Amygdala (tissue), 56 donors: ENCODE results near the gene CASP3.
"Not testable (repeated sequence)": the region's sequence is repeated elsewhere in the genome, so short reads cannot be mapped to it uniquely, and the experiment has no call there.

Source experiments
- DNase-seq, 56 donors: peaks; one replicate each; lab custom pipeline; 2025; lab: John Stamatoyannopoulos, UW

Gene CASP3

DNA sequence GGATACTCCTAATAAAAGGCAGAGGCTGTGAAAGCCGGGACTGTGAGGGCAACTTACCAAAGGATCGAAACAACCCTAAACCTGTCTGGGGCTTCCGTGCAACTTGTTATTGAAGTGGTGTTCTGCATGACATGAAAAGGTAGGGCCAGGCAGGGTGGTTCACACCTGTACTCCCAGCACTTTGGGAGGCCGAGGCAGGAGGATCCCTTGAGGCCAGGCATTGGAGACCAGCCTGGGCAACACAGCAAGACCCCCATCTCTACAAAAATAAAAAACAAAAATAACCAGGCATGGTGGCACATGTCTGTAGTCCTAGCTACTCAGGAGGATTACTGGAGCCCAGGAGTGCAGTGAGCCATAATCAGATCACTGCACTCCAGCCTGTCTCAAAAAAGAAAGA is 12.3 kb downstream of the CASP3 start:
- DNase-seq = no peak

DNA sequence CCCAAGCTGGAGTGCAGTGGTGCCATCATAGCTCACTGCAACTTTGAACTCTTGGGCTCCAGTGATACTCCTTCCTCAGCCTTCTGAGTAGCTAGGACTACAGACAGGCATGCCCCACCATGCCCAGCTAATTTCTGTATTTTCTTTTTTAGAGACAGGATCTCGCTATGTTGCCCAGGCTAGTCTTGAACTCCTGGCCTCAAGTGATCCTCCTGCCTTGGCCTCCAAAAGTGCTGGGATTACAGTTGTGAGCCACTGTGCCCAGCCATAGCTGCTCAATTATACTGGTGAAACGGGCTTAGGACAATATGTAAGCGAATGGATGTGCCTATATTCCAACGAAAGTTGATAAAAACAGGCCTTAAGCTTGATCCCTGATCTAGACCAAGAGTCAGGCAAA is 13.1 kb downstream of the CASP3 start:
- DNase-seq = no peak

DNA sequence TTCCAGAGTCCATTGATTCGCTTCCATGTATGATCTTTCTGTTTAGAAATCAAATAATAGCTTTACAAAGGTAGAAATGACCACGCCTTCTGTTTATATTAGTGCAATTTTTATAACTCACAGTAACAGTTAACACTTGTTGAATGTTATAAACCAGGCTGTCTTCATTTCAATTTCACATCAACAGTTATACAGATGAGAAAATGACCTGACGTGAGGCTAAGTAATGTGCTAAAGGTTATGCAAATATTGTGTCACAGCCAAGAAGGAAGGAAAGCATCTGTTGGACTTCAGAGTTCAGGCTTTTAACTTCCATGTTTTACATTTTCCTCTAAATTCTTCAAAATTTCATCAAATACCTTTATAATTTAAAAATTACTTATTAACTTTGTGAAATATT is 13.9 kb downstream of the CASP3 start:
- DNase-seq = no peak

DNA sequence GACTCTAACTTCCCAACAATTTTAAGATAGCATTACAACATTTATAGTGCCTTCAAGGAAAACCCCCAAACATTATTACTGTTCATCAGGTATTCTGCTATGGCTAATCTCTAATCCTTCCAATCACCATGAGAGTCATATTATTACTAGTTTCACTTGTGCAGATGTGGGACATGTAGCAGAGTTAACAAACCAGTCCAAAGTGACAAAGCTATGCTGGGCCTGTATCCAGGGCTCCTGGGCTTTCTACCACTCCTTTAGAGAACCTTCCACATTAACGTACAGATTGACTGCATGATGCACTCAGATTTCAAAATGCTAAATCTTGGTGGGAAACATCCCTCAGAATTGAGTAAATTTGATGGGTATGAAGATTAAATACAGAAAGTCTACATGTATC is 16.4 kb downstream of the CASP3 start:
- no peak for DNase-seq

DNA sequence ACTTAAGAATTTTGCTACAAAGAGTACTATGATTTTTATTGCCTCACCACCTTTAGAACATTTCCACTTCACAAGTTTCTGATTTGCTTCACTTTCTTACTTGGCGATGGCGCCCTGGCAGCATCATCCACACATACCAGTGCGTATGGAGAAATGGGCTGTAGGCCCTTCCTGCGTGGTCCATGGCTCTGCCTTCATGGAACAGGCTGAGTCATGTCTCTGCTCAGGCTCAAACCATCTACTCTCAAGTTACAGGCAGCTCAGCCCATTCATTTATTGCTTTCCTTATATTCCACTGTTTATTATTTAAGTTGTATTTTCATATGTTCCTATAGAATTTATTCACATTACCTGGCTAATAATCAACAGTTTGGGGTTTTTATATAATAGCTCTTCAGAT is 21.1 kb downstream of the CASP3 start:
- DNase-seq = no peak

DNA sequence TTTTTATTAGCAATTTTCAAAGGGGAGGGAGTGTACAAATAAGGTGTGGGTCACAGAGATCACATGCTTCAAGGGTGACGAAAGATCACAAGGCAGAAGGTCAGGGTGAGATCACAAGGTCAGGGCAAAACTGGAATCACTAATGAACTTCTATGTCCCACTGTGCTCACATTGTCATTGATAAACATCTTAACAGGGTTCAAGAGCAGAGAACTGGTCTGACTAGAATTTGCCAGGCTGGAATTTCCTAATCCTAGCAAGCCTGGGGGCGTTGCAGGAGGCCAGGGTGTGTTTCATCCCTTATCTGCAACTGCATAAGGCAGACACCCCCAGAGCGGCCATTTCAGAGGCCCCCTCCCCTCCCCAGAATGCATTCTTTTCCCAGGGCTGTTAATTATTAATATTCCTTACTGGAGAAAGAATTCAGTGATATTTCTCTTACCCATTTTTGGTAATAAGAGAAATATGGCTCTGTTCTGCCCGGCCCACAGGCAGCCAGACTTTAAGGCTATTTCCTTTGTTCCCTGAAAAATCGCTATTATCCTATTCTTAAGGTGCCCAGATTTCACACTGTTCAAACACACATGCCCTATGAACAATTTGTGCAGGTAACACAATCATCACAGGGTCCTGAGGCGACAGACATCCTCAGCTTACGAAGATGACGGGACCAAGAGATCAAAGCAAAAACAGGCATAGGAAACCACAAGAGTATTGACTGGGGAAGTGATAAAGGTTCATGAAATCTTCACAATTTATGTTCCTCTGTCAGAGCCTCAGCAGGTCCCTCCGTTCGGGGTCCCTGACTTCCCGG is 23.3 kb downstream of the CASP3 start:
- DNase-seq = not testable (repeated sequence)

DNA sequence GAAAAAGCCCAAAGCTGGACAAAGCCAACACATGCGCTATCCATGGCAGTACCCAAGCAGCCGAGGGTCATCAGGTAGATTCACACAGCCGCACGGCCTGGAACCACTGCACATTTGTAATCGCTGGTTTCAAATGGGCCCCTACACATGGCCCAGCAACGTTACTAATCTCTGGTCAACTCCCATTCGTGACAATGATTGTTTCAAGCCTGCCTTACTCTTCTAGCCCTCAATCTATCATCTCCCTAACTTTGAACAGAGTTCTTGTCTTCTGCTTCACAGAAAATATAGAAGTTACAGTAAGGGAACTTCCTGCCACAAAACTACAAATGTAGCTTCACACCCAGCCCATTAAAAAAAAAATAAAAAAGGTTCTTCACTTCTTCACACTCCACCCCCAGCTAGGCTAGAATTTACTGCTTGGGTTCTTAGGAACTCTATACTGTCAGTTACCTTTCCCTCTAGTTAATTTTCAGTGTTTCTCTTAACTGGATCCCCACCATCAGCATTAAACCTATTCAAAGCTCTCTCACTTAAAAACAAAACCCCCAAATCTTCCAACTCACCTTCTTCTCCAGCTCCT is 24.2 kb downstream of the CASP3 start:
- no peak for DNase-seq

DNA sequence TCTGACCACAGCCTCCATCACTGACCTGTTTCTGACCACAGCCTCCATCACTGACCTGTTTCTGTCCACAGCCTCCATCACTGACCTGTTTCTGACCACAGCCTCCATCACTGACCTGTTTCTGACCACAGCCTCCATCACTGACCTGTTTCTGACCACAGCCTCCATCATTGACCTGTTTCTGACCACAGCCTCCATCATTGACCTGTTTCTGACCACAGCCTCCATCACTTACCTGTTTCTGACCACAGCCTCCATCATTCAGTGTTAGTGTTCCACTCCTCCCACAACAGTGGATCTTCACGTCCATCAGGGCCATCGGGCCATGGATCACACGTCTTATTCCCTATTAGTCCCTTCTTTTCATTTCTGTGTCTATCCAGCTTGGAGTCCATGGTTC is 24.7 kb downstream of the CASP3 start:
- not testable (repeated sequence) for DNase-seq

DNA sequence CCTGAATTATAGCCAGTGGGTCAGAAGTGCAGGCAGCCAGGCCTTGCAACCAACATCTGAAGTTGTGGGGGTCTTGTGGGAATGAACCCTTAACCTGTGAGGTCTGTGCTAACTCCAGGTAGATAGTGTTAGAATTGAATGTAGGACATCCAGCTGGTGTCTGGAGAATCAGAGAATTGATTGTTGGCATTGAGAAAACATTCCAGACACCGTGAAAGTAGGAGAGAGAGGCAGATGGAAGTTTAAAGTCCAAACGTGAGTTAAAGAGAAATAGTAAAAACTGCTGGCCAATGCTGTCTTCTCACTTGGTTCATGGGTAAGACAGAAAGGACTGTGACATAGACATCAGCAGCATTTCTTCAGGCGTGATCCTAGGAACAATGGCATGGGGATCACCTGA is 27.7 kb downstream of the CASP3 start:
- DNase-seq = no peak

DNA sequence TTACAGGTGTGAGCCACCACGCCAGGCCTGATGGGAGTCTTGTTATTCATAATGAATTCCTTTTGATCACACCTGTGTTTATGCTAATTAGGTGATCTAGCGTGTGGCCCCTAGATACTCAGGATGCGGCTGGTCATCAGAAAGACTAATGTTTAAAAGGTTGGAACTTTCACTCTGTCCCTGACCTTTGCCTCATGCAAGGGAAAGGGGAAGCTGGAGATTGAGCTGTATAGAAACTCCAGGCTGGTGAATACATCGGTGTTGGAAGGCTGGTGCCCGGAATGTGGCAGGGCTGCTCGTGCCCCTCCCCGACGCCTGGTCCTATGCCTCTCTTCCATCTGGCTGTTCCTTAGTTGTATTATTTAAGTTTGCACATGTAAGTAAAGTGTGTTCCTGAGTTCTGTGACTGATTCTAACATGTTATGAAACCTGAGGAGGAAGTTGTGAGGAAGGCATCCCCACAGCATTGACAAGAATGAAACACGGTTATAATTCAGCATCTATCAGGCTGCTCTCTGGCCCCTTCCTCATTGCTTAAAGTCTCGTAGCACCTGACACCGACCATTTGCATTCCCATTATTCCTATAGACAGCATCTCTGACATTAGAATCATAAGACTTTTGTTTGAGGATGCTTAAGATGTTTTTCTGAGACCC is 28.9 kb downstream of the CASP3 start:
- DNase-seq = peak in 1 of 56 donors; percentile 1

DNA sequence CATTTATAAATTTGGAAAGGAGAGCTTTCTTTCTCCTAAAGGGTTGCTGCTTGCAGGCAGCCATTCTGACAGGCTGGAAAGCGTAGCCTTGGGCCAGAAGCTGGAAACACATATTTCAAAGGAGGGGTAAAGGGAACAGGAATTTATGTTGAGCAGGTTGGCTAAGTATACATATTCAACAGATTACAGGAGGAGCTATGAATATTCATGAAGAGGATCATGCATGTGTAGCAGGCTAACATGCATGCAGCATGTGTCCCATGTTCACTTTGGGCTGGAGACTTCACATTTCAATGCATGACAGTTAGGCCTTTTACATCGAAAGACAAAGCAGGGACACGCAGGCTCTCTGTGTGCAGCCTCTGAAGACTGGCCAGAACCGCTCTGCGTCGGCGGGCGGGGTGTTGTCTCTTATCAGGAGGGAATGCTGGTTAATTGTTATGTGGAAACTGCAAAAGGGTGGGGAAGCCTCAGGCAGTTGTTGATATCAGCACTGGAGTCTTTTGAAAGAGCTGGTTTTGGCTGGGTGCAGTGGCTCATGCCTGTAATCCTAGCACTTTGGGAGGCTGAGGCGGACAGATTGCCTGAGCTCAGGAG is 31.5 kb downstream of the CASP3 start:
- no peak for DNase-seq

DNA sequence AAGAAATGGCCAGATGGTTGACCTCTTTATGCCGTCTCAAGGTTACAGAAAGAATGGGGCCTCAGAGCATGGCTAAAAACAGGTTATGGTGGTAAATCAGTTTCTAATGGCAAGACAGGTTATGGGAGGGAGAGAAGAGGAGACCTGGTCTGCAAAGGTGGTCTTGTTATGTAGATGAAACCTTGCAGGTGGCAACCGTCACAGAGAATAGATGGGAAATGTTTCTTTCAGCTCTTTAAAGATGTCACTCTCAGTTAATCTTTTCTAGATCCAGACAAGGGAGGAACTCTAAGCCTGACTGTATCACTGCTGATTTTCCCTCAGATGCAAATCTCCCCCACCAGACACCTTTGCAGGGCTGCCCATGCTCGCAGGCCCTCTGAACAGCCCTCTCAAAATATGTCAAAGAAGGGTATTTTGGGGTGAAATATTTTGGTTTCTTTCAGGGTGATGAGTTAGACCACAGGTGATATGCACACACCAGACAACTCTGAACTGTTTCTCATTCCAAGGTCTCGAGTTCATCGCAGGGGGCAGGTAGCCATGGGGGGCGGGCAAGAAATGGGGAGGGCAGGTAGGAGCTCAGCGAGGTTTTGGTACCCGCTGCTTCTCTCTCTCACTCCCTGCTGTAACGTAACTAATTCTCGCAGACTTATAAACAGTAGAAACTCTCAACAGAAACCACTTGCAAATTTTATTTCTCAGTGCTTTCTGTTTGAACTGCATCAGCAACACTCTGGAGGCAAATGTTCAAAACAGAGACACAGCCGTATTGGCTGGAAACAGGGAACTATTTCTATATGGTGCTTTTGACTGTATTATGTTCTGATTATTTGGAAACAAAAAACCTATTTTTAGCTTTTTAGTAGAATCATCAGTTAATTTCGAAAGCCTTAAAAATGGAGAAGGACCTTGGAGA is 32.4 kb downstream of the CASP3 start:
- DNase-seq = no peak

DNA sequence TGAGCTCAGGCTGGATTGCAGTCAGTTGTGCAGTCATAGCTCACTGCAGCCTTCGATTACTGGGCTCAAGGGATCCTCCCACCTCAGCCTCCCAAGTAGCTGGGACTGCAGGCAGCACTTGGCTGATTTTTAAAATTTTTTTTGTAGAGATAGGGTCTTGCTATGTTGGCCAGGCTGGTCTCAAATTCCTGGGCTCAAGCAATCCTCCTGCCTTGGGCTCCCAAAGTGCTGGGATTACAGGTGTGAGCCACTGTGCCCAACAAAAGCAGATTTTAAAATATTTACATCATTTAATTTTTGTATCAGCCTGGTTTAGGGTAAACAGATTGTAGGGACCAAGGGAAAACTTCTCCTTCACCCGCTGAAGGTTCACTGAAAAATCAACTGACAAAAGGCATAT is 33.1 kb downstream of the CASP3 start:
- not testable (repeated sequence) for DNase-seq

DNA sequence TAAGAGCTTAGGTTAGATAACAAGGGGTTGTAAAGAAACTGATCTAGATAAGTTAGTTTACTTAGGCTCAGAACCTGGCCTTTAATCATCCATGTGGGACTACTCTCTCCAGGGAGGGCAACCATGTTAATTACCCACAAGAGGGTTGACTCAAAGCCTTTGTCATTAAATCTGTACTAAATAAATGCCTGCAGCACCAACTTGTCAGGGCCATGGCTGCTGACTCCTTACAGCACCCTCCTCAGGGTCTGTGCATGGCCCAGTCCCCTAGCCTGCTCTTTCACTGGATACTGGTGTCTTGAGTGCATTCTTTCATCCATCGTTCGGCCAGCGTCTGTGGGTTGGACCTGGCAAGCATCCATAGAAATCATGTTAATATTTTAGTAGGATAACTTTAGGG is 34.7 kb downstream of the CASP3 start:
- no peak for DNase-seq

DNA sequence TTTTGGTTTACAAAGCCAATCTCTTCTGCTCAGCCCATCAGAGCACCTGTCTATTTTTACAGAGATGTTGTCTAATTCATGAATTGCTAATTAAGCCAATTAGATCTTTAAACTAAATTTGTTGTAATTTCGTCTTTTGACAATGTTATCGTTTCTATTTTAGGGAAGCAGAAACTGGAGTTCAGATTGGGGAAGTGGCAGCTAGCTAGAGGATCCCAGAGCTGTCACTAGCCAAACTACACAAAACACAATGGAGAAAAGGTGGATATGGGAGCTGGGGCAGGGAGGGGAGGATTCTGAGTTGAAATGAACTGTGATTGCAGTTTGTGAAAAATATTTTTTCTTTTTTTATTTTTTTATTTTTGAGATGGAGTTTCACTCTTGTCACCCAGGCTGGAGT is 35.8 kb downstream of the CASP3 start:
- DNase-seq = no peak

DNA sequence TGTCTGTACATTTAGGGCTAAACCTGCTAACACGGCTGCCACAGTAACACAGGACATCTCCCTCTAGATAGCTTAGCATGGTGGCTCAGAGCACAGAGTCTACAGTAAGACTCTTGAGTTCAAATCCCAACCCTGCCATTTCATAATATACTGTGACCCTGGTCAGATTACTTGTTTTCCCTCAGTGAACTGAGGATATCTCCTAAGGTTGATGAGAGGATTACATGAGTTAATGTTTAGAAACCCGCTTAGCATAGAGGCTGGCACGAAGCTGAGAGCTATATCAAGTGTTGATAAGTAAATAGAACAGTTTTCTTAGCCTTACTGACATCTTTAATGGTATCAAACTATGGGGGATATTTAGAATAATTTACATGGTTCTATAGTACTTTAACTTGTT is 37.2 kb downstream of the CASP3 start:
- DNase-seq = no peak

DNA sequence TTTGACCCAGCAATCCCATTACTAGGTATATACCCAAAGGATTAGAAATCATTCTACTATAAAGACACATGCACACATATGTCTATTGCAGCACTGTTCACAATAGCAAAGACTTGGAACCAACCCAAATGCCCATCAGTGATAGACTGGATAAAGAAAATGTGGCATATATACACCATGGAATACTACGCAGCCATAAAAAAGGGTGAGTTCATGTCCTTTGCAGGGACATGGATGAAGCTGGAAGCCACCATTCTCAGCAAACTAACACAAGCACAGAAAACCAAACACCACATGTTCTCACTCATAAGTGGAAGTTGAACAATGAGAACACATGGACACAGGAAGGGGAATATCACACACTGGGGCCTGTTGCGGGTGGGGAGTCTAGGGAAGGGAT is 41.8 kb downstream of the CASP3 start:
- DNase-seq = not testable (repeated sequence)

DNA sequence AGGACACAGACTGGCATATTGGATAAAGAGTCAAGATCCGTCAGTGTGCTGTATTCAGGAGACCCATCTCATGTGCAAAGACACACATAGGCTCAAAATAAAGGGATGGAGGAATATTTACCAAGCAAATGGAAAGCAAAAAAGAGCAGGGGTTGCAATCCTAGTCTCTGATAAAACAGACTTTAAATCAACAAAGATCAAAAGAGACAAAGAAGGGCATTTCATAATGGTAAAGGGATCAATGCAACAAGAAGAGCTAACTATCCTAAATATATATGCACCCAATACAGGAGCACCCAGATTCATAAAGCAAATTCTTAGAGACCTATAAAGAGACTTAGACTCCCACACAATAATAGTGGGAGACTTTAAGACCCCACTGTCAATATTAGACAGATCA is 46.4 kb downstream of the CASP3 start:
- not testable (repeated sequence) for DNase-seq

DNA sequence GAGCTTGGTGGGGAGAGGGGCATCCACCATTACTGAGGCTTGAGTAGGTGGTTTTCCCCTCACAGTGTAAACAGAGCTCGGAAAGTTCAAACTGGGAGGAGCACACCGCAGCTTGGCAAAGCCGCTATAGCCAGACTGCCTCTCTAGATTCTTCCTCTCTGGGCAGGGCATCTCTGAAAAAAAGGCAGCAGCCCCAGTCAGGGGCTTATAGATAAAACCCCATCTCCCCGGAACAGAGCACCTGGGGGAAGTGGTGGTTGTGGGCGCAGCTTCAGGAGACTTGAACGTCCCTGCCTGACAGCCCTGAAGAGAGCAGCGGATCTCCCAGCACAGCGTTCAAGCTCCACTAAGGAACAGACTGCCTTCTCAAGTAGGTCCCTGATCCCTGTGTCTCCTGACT is 48.3 kb downstream of the CASP3 start:
- not testable (repeated sequence) for DNase-seq

DNA sequence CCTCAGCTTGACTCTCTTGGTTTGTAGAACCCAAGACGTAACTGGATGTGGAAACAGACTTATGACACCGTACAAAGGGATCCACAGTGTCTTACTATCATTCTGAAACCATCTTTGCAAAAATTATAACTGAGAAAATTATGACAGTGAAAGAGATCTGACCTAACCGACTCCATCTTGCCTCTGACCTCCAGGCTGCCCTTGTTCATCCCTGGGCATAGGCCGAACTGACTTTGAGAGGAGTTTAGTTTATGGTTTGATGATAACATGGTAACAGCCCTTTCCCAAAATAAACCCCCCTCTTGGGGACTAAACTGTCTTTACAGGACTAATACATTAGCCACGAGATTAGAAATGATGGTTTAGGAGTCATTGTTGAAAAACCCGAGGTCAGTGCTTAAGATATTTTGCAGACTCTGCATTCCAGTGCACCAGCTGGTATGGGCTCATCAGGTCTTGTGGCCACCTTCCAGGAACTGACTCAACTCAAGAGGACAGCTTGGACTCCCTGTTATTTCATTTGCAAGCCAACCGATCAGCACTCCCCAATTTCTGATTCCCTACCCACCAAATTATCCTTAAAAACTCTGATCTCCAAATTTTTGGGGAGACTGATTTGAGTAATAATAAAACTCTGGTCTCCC is 49.6 kb downstream of the CASP3 start:
- no peak for DNase-seq
